ENCODE results near the gene PRXL2B.

DNA sequence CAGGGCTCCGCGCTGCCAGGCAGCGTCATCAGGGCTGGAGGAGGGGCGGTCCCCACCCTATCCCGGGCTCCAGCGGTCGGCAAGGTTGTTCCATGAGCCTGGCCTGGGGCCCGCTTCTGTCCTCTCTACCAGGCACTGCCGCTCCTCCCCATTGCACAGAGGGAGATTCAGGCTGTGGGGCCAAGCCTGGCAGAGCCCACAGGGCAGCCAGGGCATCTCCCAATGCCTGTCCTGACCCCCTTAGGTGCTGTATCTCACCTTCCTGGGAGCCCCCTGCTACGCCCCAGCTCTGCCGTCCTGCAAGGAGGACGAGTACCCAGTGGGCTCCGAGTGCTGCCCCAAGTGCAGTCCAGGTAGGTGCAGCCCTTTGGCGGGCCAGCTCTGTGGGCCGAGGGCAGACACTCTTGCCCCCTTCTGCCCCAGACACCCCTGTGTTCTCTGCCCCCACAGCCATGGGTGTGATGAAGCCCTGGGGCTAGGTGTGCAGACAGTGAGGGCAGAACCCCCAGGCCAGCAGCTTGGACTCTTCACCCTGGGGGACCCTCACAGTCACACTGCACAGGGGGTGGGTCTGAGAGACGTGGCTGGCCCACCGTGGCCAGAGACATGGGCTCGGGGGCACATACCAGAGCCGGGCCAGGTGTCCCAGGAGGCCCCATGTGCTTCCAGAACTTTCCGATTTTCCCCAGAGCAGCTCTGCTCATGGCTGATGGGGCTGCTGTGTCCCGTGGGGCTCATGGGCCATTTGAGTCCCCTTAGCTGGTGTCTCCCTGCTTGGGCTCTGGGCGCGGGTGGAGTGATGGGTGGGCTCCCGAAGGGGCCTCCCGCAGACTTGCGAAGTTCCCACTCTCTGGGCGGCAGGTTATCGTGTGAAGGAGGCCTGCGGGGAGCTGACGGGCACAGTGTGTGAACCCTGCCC lies 28.8 kb upstream of the PRXL2B start:
- TF ChIP-seq, protein P1, sequence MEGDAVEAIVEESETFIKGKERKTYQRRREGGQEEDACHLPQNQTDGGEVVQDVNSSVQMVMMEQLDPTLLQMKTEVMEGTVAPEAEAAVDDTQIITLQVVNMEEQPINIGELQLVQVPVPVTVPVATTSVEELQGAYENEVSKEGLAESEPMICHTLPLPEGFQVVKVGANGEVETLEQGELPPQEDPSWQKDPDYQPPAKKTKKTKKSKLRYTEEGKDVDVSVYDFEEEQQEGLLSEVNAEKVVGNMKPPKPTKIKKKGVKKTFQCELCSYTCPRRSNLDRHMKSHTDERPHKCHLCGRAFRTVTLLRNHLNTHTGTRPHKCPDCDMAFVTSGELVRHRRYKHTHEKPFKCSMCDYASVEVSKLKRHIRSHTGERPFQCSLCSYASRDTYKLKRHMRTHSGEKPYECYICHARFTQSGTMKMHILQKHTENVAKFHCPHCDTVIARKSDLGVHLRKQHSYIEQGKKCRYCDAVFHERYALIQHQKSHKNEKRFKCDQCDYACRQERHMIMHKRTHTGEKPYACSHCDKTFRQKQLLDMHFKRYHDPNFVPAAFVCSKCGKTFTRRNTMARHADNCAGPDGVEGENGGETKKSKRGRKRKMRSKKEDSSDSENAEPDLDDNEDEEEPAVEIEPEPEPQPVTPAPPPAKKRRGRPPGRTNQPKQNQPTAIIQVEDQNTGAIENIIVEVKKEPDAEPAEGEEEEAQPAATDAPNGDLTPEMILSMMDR (IDR thresholded peaks at IDR 0.05), result no peak
- no peak for TF ChIP-seq POLR2A (IDR thresholded peaks at IDR 0.05)
